HL-60 (cell line): Measurements from ENCODE around the gene LMO2.

ENCODE experiments used
- POLR2AphosphoS5 ChIP-seq: IDR thresholded peaks from 2 replicates; pipeline ENCODE4 v1.6.1; 2012; ENCODE audit warnings: low read depth
- TF ChIP-seq, protein P1 (sequence below): IDR thresholded peaks from one replicate; pipeline ENCODE4 v1.5.1; 2011; ENCODE audit warnings: low read length, control low read depth, inconsistent platforms; ENCODE audit not compliant: insufficient read depth
- TF ChIP-seq, protein P2 (sequence below): IDR thresholded peaks from 2 replicates; pipeline ENCODE4 v1.6.1; 2012; ENCODE audit warnings: low read depth; ENCODE audit not compliant: insufficient replicate concordance

DNA sequence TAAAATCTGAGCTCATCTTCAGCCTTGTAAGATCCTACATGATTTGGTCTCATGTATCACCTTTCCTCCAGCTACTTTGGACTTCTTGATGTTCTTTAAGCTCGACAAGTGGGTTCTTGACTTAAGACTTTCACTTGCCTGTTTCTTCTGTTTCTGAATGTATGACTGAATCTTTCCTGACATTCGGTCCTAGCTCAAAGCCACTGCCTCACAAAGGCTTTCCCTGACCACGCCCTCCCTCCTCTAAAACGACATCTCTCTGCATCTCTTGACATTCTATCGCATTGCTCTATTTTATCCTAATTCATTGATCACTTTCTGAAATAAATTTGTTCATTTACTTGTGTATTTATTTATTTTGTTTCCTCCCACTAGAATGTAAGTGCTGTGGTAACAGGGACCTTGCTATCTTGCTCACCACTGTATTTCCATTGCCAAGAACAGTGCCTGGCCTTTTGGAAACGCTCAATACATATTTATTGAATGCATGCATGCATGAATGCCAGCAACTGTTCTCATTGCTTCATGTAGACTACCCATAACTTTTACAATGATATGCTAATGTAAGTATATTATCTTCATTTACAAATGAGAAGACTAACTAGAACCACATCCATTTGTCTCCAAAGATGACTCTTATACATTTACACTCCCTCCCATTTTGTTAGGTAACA, 43.0 kb downstream of the LMO2 start:
- no peak for TF ChIP-seq POLR2AphosphoS5
- TF ChIP-seq, protein P1, sequence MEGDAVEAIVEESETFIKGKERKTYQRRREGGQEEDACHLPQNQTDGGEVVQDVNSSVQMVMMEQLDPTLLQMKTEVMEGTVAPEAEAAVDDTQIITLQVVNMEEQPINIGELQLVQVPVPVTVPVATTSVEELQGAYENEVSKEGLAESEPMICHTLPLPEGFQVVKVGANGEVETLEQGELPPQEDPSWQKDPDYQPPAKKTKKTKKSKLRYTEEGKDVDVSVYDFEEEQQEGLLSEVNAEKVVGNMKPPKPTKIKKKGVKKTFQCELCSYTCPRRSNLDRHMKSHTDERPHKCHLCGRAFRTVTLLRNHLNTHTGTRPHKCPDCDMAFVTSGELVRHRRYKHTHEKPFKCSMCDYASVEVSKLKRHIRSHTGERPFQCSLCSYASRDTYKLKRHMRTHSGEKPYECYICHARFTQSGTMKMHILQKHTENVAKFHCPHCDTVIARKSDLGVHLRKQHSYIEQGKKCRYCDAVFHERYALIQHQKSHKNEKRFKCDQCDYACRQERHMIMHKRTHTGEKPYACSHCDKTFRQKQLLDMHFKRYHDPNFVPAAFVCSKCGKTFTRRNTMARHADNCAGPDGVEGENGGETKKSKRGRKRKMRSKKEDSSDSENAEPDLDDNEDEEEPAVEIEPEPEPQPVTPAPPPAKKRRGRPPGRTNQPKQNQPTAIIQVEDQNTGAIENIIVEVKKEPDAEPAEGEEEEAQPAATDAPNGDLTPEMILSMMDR: no peak
- TF ChIP-seq, protein P2, sequence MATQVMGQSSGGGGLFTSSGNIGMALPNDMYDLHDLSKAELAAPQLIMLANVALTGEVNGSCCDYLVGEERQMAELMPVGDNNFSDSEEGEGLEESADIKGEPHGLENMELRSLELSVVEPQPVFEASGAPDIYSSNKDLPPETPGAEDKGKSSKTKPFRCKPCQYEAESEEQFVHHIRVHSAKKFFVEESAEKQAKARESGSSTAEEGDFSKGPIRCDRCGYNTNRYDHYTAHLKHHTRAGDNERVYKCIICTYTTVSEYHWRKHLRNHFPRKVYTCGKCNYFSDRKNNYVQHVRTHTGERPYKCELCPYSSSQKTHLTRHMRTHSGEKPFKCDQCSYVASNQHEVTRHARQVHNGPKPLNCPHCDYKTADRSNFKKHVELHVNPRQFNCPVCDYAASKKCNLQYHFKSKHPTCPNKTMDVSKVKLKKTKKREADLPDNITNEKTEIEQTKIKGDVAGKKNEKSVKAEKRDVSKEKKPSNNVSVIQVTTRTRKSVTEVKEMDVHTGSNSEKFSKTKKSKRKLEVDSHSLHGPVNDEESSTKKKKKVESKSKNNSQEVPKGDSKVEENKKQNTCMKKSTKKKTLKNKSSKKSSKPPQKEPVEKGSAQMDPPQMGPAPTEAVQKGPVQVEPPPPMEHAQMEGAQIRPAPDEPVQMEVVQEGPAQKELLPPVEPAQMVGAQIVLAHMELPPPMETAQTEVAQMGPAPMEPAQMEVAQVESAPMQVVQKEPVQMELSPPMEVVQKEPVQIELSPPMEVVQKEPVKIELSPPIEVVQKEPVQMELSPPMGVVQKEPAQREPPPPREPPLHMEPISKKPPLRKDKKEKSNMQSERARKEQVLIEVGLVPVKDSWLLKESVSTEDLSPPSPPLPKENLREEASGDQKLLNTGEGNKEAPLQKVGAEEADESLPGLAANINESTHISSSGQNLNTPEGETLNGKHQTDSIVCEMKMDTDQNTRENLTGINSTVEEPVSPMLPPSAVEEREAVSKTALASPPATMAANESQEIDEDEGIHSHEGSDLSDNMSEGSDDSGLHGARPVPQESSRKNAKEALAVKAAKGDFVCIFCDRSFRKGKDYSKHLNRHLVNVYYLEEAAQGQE: no peak
